Activated naive CD4-positive, alpha-beta T cell treated with anti-CD3 and anti-CD28 coated beads, Interleukin-2, amount 50 U/mL, for 24 hours (primary cell): ENCODE results near the gene SIRT4.
"Not testable (repeated sequence)": the region's sequence is repeated elsewhere in the genome, so short reads cannot be mapped to it uniquely, and the experiment has no call there.

Experiments used
- H3K27ac Mint-ChIP-seq: one replicate; pipeline ENCODE4 v1.8.0; 2021; ENCODE audit warnings: mild to moderate bottlenecking, mixed read lengths
- H3K27me3 Mint-ChIP-seq: one replicate; pipeline ENCODE4 v1.8.0; 2021; ENCODE audit warnings: mixed read lengths
- H3K36me3 Mint-ChIP-seq: one replicate; pipeline ENCODE4 v1.8.0; 2021; ENCODE audit warnings: mixed read lengths
- H3K4me1 Mint-ChIP-seq: one replicate; pipeline ENCODE4 v1.8.0; 2021; ENCODE audit warnings: mixed read lengths
- H3K4me3 Mint-ChIP-seq: one replicate; pipeline ENCODE4 v1.8.0; 2021; ENCODE audit warnings: mild to moderate bottlenecking, mixed read lengths
- H3K9me3 Mint-ChIP-seq: one replicate; pipeline ENCODE4 v1.8.0; 2021; ENCODE audit warnings: mixed read lengths

The SIRT4 gene

GRCh38 chr12:120317224-120318105 lies 15.3 kb downstream of the SIRT4 start:
- H3K27ac Mint-ChIP-seq: peak overlapping the region; percentile 97
- H3K27me3 Mint-ChIP-seq: no peaks in the 10 kb centered on the region
- H3K4me3 Mint-ChIP-seq: peak overlapping the region; percentile 92
- H3K36me3 Mint-ChIP-seq: no peaks in the 10 kb centered on the region
- H3K4me1 Mint-ChIP-seq: peaks cover 15% of the 10 kb centered on the region
- H3K9me3 Mint-ChIP-seq: no peaks in the 10 kb centered on the region

- H3K4me1 Mint-ChIP-seq: peaks cover 24% of the 10 kb centered on the region
- H3K9me3 Mint-ChIP-seq: no peaks in the 10 kb centered on the region
- no peak overlapping the region for H3K4me3 Mint-ChIP-seq
- no peak overlapping the region for H3K27ac Mint-ChIP-seq
- H3K36me3 Mint-ChIP-seq: no peaks in the 10 kb centered on the region
- H3K27me3 Mint-ChIP-seq: no peaks in the 10 kb centered on the region
Observed at GRCh38 chr12:120321382-120322202, 19.5 kb downstream of the SIRT4 start.

GRCh38 chr12:120323772-120324171 lies 21.7 kb downstream of the SIRT4 start:
- Mint-ChIP-seq H3K27me3 (no peaks in the 10 kb centered on the region), H3K4me3 (no peak overlapping the region), H3K27ac (peak overlapping the region; percentile 18), H3K36me3 (no peaks in the 10 kb centered on the region), H3K4me1 (peaks cover 11% of the 10 kb centered on the region), H3K9me3 (no peaks in the 10 kb centered on the region)

- H3K4me1 Mint-ChIP-seq: peaks cover 11% of the 10 kb centered on the region
- H3K36me3 Mint-ChIP-seq: no peaks in the 10 kb centered on the region
- no peak overlapping the region for H3K27ac Mint-ChIP-seq
- H3K4me3 Mint-ChIP-seq: no peak overlapping the region
- H3K9me3 Mint-ChIP-seq: no peaks in the 10 kb centered on the region
- no peaks in the 10 kb centered on the region for H3K27me3 Mint-ChIP-seq
Observed at GRCh38 chr12:120324841-120325417, 22.8 kb downstream of the SIRT4 start.

- H3K9me3 Mint-ChIP-seq: no peaks in the 10 kb centered on the region
- H3K36me3 Mint-ChIP-seq: no peaks in the 10 kb centered on the region
- peaks cover 11% of the 10 kb centered on the region for H3K4me1 Mint-ChIP-seq
- no peak within 1 kb of the TSS for H3K4me3 Mint-ChIP-seq
- no peaks in the 10 kb centered on the region for H3K27me3 Mint-ChIP-seq
- H3K27ac Mint-ChIP-seq: no peak within 1 kb of the TSS
Observed at GRCh38 chr12:120327593-120327992, 25.5 kb downstream of the SIRT4 start, which contains the start of gene PLA2G1B. Gene PLA2G1B (minus strand): TSS chr12:120327779. CDS start chr12:120327753, 26 bp downstream.

- H3K9me3 Mint-ChIP-seq: no peaks in the 10 kb centered on the region
- no peak overlapping the region for H3K4me3 Mint-ChIP-seq
- H3K4me1 Mint-ChIP-seq: peaks cover 11% of the 10 kb centered on the region
- no peak overlapping the region for H3K27ac Mint-ChIP-seq
- H3K27me3 Mint-ChIP-seq: no peaks in the 10 kb centered on the region
- no peaks in the 10 kb centered on the region for H3K36me3 Mint-ChIP-seq
Observed at GRCh38 chr12:120328228-120328627, 26.1 kb downstream of the SIRT4 start.

- no peak overlapping the region for H3K27ac Mint-ChIP-seq
- peaks cover 6% of the 10 kb centered on the region for H3K9me3 Mint-ChIP-seq
- H3K4me1 Mint-ChIP-seq: no peaks in the 10 kb centered on the region
- H3K4me3 Mint-ChIP-seq: no peak overlapping the region
- no peaks in the 10 kb centered on the region for H3K27me3 Mint-ChIP-seq
- no peaks in the 10 kb centered on the region for H3K36me3 Mint-ChIP-seq
Observed at GRCh38 chr12:120331390-120331789, 29.3 kb downstream of the SIRT4 start.

GRCh38 chr12:120332041-120332440 lies 29.9 kb downstream of the SIRT4 start:
- no peak overlapping the region for H3K4me3 Mint-ChIP-seq
- H3K27me3 Mint-ChIP-seq: no peaks in the 10 kb centered on the region
- H3K27ac Mint-ChIP-seq: no peak overlapping the region
- H3K4me1 Mint-ChIP-seq: no peaks in the 10 kb centered on the region
- H3K36me3 Mint-ChIP-seq: no peaks in the 10 kb centered on the region
- peaks cover 6% of the 10 kb centered on the region for H3K9me3 Mint-ChIP-seq

GRCh38 chr12:120332523-120332922 lies 30.4 kb downstream of the SIRT4 start:
- H3K4me1 Mint-ChIP-seq: no peaks in the 10 kb centered on the region
- no peak overlapping the region for H3K4me3 Mint-ChIP-seq
- H3K36me3 Mint-ChIP-seq: peaks cover 2% of the 10 kb centered on the region
- no peak overlapping the region for H3K27ac Mint-ChIP-seq
- H3K9me3 Mint-ChIP-seq: peaks cover 9% of the 10 kb centered on the region
- H3K27me3 Mint-ChIP-seq: no peaks in the 10 kb centered on the region

- H3K9me3 Mint-ChIP-seq: peaks cover 16% of the 10 kb centered on the region
- H3K27ac Mint-ChIP-seq, H3K4me3 Mint-ChIP-seq, H3K36me3 Mint-ChIP-seq, H3K27me3 Mint-ChIP-seq, H3K4me1 Mint-ChIP-seq: not testable (repeated sequence)
Observed at GRCh38 chr12:120335447-120335846, 33.3 kb downstream of the SIRT4 start.

- H3K4me1 Mint-ChIP-seq, H3K4me3 Mint-ChIP-seq, H3K36me3 Mint-ChIP-seq, H3K27me3 Mint-ChIP-seq, H3K27ac Mint-ChIP-seq: not testable (repeated sequence)
- peaks cover 16% of the 10 kb centered on the region for H3K9me3 Mint-ChIP-seq
Observed at GRCh38 chr12:120336392-120336791, 34.3 kb downstream of the SIRT4 start.

- no peak overlapping the region for H3K27ac Mint-ChIP-seq
- H3K36me3 Mint-ChIP-seq: peaks cover 4% of the 10 kb centered on the region
Observed at GRCh38 chr12:120337730-120338129, 35.6 kb downstream of the SIRT4 start.

GRCh38 chr12:120339256-120339655 lies 37.1 kb downstream of the SIRT4 start:
- Mint-ChIP-seq H3K4me1 (no peaks in the 10 kb centered on the region), H3K27me3 (no peaks in the 10 kb centered on the region), H3K9me3 (peaks cover 16% of the 10 kb centered on the region), H3K27ac (no peak overlapping the region), H3K36me3 (peaks cover 4% of the 10 kb centered on the region), H3K4me3 (no peak overlapping the region)

More at GRCh38 chr12:120337730-120338129, 35.6 kb downstream of the SIRT4 start:
- H3K9me3 Mint-ChIP-seq: peaks cover 16% of the 10 kb centered on the region
- H3K4me3 Mint-ChIP-seq: no peak overlapping the region
- no peaks in the 10 kb centered on the region for H3K27me3 Mint-ChIP-seq
- no peaks in the 10 kb centered on the region for H3K4me1 Mint-ChIP-seq

GRCh38 chr12:120342175-120343038 lies 40.3 kb downstream of the SIRT4 start:
- Mint-ChIP-seq H3K27me3 (no peaks in the 10 kb centered on the region), H3K9me3 (peaks cover 7% of the 10 kb centered on the region), H3K27ac (no peak overlapping the region), H3K4me3 (no peak overlapping the region), H3K4me1 (no peaks in the 10 kb centered on the region), H3K36me3 (peaks cover 3% of the 10 kb centered on the region)

GRCh38 chr12:120343039-120343537 lies 41.0 kb downstream of the SIRT4 start:
- Mint-ChIP-seq H3K9me3 (peaks cover under 1% of the 10 kb centered on the region), H3K4me1 (no peaks in the 10 kb centered on the region), H3K27ac (no peak overlapping the region), H3K27me3 (no peaks in the 10 kb centered on the region), H3K36me3 (no peaks in the 10 kb centered on the region), H3K4me3 (no peak overlapping the region)
